T47D (cell line): ENCODE data around the gene TBC1D5.
"Not testable (repeated sequence)": the region's sequence is repeated elsewhere in the genome, so short reads cannot be mapped to it uniquely, and the experiment has no call there.

Source experiments
- DNase-seq, 2 experiments: peaks; one replicate each; pipeline versions ENCODE4 v3.0.0 to v3.0.0-alpha.2; 2011 to 2012; ENCODE audit warnings: low read depth in 1 of 2, low spot score in 1 of 2
- JUND ChIP-seq: IDR thresholded peaks from 2 replicates; pipeline ENCODE4 v1.6.1; 2012; ENCODE audit warnings: low read depth
- in situ Hi-C: cut with HindIII; loops from 2 replicates; pipeline ENCODE4 v1.10.0; 2016; ENCODE audit warnings: low sequenced_read_pairs, low pct_unique_long_range_greater_than_20kb

TBC1D5 gene

DNA sequence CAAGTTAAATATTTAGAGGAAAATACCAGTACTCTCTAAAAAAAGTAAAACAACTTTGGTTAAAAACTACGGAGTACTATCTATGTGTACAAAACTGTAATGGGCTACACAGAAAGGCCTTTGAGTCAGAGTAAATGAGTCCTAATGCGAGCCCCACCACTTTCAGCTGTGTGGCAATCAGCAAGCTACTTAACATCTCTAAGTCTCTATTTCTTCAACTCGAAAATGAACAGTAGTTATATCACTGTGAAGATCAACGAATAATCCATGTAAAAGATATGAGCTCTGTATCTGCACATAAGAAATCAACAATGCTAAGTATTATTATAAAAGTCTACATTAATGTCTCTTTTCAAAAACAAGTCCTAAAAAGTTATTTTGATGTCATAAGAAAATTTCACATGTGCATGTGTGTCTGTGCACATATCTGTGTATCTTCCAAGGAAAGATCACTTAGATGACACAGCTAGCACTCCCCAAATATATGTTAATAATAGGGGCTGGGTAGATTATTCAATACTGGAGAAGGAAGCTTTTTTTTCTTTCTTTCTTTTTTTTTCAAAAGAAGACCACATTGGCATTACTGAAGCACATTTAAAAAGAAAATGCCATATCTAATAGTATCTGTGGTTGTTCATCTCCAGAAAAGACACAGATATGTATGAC is 58.8 kb downstream of the TBC1D5 start:
- in situ Hi-C loops: no loop called here
- no peak for TF ChIP-seq JUND
- DNase-seq: no peak

DNA sequence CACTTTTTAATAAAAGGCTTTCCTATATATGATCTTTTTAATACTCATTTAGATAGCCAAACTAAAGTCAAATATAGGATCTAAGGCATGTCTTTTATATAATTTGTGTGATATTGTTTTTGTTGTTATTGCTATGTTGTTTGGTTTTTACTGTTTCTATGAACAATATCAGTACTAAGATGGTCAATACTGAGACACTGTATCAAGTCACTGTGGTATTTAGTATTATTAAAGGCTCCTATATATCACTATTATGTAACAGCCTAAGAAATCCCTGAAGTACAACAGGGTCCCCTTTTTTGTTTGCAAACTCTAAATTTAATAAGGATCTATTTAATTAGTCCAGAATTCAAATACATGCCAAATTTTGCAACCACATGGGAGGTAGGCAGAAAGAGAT is 61.9 kb downstream of the TBC1D5 start:
- no peak for DNase-seq
- in situ Hi-C loops: no loop called here
- TF ChIP-seq JUND: no peak

DNA sequence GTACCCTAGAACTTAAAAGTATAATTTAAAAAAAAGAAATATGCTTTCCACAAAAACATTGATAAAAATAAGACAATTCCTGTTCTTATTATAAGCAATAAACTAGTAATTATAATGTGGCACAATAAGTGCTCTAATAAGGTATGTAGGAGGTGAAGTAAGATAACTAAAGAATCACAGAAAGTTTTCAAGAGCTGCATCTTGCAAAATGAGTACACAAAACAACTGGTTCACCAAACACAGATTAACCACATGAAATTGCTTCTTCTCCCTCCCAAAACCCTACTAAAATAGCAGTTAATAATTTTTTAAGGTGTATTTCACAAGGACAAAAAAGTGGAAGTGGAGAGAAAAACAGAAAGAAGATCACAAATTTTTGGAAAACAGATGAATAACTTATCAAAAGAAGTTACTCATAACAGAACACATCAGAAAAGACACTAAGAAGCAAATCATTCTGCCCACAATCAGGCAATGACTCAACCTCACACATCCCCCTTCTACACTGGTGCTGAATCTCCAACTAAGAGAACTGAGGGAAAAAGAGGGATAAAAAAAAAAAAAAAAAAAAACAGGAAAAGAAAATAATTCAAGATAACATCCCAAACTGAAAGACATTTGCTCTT is 64.2 kb downstream of the TBC1D5 start:
- DNase-seq: no peak
- in situ Hi-C loops: no loop called here
- no peak for TF ChIP-seq JUND

DNA sequence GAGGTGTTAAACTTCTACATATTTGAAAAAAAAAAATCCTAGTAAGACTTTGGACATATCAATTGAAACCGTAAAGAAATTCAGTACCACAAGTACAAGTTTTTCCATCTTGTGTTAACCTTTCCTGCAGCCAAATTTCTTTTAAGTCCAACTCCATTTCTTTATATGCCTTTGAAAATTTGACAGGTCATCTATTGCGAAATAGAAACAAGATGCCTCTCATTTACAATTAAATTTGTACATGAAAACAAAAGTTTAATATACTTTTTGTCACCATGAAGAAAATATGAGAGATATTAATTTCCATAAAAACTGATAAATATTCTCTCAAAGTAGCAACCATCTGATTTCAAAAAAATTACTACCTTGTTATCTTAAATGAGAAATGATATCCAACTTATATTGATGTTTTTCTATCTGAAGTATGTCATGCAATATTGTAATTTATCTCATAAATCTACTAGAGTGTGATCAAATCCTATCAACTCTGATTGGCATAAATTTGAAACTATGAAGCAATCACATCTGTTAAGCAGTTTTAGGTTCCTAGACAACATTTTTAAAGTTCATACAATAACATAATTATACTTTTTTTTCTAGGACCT is 68.2 kb downstream of the TBC1D5 start:
- no peak for TF ChIP-seq JUND
- in situ Hi-C loops: no loop called here
- DNase-seq: no peak

DNA sequence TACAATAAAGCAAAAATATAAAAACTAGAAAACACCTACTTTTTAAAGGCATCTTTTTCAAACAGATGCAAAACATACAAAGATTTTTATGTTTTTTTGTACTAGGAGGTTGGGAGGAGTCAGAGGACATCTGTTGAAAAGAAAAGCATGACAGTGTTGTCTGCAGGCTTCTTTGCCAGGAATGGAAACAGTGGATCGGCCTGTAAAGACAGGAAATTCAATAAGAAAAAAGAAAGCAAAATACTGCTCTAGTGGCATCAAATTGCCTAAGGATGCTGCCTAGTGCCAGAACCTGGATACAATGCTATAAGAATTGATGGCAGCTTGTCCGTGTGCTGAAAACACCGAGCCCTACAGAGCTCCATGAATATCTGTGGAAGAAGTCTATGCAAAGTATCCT is 69.9 kb downstream of the TBC1D5 start:
- TF ChIP-seq JUND: no peak
- in situ Hi-C loops: no loop called here
- DNase-seq: no peak

DNA sequence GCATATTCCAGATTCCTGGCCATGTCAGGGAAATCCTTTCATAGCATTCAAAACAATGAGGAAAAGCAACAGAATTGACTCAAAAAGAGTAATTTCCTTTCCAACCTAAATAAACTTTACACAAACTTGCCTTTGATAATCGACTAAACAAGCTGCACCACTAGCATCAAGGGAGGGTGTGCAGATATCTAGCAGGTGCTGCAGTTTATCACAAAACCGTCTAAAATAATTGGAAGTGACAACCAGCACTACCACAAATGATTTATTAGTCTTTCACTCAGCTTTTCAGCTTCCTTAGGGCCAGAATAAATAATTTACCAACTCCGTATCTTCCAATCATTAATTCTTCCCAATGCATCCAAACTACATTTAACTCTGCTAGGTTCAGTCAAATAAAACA is 71.7 kb downstream of the TBC1D5 start:
- no peak for DNase-seq
- TF ChIP-seq JUND: no peak
- in situ Hi-C loops: no loop called here

DNA sequence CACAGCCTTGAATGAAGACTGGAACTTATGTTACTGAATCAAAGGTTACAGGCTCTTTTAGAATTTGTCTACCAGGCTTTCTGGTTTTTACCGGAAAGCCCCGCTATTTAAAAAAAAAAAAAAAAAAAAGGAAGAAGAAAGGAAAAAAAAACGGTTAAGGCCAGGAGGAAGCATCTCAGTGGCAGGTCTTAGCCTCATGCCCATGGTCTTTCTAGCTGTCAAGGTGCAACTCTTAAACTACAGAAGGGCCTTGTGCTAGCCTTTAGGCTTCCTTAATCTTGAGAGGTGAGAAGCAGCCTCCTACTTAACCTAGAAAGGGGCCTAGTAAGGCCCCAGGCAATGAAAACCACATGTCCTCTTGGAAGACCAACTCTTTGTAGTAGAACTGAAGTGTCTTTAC is 77.5 kb downstream of the TBC1D5 start:
- DNase-seq: no peak
- in situ Hi-C loops: no loop called here
- TF ChIP-seq JUND: no peak

DNA sequence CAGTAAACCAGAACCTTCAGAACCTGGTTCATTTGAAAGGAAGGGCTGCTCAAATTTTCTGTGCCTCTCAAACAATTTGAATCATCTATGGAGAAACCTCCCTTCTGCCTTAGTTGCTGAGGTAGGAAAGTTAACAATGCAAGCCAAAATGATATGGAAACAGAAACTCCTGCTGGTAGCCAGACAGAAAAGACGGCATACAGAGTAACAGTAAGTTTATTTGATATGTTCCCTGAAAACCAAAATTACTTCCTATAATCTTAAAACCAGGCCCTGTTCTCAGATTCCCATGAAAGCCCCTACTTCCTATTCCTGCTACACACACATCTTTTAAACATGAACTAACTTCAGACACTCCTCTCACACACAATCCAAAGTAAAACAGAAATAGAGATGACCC is 86.2 kb downstream of the TBC1D5 start:
- in situ Hi-C loops: no loop called here
- no peak for TF ChIP-seq JUND
- no peak for DNase-seq

DNA sequence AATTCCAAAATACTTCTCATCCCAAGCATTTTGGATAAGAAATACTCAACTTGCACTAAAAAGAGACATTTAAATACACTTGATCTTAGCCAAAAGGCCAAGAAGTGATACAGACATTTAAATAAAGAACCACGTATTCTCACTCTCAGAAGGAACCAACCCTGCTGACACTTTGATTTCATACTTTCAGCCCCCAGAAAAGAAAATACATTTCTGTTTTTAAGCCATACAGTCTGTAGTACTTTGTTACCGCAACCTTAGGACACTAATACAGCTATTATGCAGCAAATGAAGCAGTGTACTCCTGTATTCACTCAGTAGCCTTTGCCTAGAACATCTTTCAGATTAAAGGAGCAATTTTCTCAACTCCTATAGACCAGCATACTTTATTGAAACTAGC is 86.7 kb downstream of the TBC1D5 start:
- TF ChIP-seq JUND: no peak
- no peak for DNase-seq
- in situ Hi-C loops: no loop called here

DNA sequence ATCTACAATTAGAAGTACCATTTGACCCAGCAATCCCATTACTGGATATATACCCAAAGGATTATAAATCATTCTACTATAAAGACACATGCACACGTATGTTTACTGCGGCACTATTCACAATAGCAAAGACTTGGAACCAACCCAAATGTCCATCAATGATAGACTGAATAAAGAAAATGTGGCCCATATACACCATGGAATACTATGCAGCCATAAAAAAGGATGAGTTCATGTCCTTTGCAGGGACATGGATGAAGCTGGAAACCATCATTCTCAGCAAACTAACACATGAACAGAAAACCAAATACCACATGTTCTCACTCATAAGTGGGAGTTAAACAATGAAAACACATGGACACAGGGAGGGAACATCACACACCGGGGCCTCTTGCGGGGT is 92.7 kb downstream of the TBC1D5 start:
- DNase-seq, in situ Hi-C loops: not testable (repeated sequence)

DNA sequence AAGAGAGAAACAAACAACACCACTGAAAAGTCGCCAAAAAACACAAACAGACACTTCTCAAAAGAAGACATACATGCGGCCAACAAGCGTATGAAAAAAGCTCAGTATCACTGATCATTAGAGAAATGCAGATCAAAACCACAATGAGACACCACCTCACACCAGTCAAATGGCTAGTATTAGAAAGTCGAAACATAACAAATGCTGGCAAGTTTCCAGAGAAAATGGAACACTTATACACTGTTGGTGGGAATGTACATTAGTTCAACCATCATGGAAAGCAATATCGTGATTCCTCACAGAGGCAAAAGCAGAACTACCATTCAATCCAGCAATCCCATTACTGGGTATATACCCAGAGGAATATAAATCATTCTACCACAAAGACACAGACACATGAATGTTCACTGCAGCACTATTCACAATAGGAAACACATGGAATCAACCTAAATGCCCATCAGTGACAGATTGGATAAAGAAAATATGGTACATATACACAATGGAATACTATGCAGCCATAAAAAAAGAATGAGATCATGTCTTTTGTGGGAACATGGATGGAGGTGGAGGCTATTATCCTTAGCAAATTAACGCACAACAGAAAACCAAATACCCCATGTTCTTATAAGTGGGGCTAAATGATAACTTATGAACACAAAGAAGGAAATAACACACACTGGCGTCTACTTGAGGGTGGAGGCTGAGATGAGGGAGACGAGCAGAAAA is 93.6 kb downstream of the TBC1D5 start:
- in situ Hi-C loops: not testable (repeated sequence)
- peak in 1 of 2 experiments; percentile 0 for DNase-seq

DNA sequence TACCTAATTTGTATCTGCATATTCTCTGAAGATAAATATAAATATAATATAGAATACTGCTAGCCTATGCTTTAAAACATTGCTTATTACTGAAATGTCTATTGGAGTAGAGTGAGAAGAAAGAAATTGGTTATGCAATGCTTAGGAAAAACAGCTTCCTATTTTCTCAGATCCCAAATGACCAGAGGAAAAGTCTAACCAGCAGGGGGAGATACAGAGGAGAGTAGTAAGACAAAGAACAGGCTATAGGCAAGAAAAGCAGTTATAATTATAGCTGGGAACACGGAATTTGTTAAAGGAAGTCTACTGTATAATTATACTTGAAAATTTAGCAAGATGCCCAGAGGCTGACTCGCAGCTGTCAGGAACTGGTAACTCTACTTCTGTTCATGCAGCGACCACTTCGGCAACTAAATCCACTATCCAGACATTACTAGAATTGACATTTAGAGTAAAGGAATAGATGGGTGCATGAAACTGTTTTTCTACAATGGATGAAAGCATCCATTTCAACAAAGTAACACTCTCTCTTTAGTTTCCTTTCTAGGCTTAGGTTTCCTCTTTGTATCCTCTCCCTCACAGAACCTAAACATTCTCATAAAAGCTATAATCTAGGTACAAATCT is 97.2 kb downstream of the TBC1D5 start:
- DNase-seq: peak; percentile 8 to 77
- no peak for TF ChIP-seq JUND
- in situ Hi-C loops: no loop called here

DNA sequence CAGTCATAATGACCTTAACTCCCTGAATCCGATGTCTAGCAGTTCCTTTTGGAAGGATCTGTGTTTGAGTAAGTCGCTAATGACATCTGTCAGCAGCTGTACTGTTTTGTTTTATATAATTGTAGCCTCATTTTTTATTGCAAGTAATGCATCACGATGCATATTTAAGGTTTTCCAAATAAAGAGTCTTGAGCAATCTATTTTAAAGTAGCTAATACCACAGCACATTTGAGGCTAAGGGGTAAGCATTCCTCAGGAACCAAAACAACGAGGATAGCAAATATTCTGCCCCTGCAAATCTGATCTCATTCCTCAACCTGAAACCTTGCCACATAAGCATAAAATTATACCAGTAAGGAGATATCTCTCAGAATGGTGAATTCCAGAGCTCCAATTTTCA is 98.7 kb downstream of the TBC1D5 start:
- in situ Hi-C loops: no loop called here
- TF ChIP-seq JUND: no peak
- DNase-seq: no peak
